SHP77 treated with DMSO at 0.1 percent for 48 hours (cell line): ENCODE measurements around the gene CACNA1B.

Source experiments
- DNase-seq: peaks from one replicate; lab custom pipeline; 2025; lab: John Stamatoyannopoulos, UW

CACNA1B gene

DNA sequence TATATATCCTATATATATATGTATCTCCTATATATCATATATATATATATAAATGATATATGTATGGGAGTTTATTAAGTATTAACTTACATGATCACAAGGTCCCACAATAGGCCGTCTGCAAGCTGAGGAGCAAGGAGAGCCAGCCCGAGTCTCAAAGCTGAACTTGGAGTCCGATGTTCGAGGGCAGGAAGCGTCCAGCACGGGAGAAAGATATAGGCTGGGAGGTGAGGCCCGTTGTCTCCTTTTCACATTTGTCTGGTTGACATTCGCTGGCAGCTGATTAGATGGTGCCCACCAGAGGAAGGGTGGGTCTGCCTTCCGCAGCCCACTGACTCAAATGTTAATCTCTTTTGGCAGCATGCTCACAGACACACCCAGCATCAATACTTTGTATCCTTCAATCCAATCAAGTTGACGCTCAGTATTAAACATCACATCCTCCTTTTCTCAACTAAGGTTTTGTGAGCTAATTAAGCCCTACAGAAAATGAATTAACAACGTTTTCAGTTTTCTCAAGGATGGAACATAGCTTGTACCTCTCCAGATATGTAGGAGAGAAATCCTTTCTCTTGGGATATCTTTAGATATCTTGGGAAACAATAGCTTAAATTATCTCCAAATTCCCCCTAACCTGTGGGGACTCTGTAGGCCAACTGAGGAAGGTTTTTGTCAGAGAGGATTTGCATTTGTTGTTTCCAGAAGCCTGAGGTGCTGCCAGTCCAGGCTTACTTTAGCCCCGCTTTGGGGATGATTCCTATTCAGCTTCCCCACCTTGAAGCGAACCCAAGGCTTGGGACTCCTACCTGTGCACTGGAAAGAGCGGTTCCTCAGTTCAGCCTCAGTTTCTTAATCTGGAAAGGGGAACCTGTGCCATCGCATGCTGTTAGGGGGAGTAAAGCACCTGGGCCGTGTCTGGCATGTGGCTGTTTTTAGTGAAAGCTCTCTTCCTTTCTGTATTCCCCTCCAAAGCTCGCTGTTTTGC, 163.2 kb downstream of the CACNA1B start:
- no peak for DNase-seq

- no peak for DNase-seq
Observed at GRCh38 chr9:138042146-138042545, 164.6 kb downstream of the CACNA1B start.

DNA sequence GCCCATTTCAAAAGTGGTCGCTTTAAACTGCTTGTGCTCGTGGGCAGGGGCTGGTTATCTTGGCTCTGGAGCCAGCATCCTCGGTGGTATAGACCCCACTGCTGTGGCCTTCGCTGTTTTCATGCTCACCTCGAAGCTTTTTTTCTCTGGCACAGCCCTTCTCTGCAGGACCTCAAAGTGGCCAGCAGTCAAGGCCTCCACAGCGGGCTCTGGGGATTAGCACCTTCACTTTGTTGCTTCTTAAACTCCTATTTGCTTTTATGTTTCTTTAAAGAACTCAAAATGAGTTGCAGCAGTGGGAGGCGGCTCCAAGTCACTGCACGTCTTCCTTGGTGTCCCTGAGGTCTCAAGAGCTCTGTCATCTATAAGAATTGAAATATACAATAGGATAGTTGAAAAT, 165.1 kb downstream of the CACNA1B start:
- no peak for DNase-seq

- no peak for DNase-seq
Observed at GRCh38 chr9:138043061-138043410, 165.5 kb downstream of the CACNA1B start.

DNA sequence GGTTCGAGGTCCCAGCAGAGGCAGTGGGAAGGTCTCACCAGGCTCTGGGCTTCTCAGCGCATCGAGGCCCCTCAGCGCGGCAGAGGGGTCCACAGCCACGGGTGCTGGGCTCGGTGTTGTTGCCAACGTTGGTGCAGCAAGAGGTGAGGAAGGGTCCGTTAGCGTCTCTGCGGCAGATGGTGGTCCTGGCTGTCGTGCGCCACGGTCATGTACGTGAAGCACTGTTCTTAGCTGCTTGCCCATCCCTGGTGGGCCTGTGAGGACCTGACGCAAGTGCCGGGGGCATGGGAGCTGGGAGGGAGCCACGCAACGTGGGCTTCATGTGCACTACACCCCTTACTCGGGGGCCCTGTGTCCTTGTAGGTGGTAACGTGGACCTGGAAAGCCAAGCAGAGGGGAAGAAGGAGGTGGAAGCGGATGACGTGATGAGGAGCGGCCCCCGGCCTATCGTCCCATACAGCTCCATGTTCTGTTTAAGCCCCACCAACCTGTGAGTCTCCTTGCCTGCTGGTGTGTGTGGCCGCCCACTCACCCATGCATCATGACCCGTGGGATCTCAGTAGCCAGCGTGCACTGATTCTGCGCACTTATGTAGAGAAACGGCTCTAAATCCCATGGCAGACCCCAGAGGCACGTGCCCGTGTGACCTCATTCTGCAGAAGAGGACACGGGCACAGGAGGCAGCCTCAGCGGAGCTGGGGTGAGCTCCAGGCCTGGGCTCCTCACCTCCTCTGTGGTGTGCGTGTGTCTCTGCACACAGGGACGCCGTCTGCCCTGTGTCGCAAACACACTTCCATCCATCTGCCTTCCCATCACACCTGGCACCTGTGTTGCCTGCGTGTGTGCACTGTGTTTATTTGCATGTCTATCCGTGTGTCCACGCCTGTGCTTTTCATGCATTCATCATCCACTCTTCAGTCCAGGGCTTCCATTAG, 166.1 kb downstream of the CACNA1B start:
- no peak for DNase-seq

DNA sequence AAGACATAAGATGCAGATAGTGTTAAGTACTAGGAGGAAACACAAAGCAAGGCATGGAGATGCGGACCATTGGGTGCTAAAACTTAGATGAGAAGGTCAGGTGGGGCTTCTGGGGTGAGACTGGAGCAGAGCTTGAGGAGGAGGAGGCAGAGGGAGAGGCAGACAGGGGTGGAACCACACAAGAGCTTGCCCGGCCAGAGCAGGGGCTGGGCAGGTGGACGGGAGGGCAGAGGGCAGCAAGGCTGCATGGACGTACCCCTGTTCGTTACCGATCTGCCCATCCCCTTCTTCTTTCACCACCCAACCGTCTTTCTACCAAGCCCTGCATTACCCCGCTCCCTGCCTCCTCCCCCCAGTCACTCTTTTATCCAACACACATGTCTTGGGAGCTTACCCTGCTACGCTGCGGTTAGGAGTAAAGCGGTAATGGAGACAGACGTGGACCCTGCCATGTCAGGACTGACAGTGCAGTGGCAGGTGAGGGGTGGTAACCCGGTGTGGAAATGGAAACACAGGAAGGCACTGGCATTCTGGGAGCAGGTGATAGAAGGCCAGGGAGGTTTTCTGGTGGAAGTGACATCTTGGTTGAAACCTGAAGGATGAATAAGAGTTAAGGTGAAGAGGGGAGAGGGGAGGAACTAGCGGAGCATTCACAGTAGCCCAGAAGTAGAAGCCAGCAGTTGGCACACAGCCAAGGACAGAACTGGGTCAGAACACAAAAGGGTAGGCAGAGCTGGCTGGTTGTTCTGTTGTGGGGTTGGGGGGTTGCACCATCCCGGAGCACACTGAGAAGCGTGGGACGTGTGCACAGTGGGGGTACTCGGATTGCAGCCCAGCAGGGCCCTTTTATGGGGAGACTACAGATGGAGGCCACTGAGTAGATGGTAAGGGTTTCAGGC, 167.2 kb downstream of the CACNA1B start:
- no peak for DNase-seq

- no peak for DNase-seq
Observed at GRCh38 chr9:138045541-138046490, 168.2 kb downstream of the CACNA1B start.

DNA sequence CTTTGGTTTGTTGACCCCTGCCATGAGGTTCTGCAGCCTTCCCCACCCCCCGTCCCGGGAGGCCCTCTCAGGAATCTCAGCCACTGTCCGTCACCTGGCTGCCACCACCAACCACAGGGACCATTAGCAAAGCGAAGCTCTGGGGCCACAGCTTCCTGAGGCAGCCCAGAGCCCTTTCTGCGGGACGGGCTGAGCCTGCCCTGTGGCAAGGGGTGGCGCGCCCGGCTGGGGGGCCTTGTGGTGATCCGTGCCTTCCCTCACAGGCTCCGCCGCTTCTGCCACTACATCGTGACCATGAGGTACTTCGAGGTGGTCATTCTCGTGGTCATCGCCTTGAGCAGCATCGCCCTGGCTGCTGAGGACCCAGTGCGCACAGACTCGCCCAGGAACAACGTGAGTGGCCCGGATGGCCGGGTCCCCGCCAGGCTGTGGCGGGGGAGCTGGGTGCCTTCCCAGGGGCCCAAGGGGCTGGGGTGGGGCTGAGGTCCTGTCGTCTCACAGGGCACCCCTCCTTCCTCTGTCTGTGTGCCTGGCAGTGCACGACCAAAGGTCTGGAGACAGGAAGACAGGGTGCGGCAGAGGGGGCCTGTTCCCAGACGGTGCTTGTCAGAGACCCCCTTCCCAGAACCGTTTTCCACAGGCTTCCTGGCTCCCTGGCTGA, 169.2 kb downstream of the CACNA1B start:
- DNase-seq = no peak

GRCh38 chr9:138047469-138048040, 170.0 kb downstream of the CACNA1B start:
- DNase-seq = no peak

- DNase-seq = no peak
Observed at GRCh38 chr9:138048184-138048583, 170.6 kb downstream of the CACNA1B start.

GRCh38 chr9:138049085-138049778, 171.7 kb downstream of the CACNA1B start:
- no peak for DNase-seq

DNA sequence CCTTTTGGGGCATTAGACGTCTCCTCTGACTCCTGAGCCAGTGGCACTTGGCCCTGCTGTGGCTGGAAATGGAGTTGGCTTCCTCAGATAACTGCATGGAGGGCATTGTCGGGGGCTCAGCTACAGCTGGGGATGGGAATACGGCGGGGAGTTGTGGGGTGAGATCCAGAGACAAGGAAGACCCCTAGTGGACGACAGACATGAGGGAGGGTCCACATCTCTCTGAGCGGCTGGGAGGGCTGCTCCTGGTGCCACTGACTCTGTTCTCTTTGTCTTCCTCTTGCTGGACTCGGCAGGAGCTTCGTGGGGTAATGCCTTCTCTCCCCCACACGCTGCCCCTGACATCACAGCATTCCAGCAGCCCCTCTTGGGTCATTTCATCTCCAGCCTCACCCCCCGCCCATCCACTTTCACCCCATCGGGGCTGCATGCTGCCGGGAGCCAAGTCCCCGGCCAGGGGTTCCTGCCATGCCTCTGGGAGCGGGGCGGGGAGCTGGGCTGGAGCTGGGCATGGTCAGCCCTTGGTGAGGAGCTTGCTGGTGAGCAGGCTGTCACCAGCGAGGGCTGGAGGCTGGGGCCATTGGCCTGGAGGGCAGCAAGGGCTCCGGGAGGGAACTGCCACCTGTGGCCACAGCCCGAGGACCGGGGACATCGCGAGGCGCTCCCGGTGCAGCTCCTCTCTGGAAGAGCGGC, 172.3 kb downstream of the CACNA1B start:
- DNase-seq = no peak

DNA sequence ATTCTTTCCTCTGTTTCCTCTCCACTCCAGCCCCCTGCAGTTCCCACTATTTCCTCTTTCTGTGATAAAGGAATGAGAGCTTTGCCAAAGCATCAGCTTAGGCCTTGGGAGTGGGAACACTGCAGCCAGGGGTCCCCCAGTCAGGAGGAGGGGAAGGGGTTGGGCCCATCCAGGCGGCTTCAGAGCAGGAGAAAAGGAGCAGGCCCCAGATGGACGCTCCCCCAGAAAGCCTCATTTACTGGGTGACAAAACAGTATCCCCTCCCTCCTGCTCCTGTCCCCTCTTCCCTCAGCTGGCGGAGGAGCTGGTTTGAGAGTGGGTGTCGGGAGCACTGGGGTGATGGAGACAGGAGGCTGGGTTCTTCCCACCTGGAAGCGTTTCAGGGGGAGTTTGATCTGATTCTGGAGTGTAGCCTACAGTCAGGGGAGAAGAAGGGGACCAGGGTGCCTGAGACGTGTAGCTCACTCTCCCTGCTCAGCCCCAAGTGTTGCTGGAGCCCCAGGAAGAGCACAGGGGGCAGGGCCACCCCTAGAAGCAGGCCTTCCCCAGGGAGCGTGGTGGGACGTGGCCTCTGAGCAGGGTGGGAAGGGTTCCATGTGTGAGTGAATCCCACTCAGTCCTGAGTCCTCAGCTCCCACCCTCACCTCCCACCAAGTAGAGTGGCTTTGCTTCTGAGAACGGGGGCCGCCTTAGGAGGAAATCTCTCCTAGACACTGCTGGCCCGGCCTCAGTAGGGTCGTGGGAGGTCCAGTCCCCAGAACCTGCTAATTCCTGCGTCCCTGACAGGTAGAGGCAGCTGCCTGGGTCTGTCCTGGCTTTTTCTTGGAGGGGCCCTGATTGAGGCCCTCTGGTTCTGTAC, 173.1 kb downstream of the CACNA1B start:
- no peak for DNase-seq

DNA sequence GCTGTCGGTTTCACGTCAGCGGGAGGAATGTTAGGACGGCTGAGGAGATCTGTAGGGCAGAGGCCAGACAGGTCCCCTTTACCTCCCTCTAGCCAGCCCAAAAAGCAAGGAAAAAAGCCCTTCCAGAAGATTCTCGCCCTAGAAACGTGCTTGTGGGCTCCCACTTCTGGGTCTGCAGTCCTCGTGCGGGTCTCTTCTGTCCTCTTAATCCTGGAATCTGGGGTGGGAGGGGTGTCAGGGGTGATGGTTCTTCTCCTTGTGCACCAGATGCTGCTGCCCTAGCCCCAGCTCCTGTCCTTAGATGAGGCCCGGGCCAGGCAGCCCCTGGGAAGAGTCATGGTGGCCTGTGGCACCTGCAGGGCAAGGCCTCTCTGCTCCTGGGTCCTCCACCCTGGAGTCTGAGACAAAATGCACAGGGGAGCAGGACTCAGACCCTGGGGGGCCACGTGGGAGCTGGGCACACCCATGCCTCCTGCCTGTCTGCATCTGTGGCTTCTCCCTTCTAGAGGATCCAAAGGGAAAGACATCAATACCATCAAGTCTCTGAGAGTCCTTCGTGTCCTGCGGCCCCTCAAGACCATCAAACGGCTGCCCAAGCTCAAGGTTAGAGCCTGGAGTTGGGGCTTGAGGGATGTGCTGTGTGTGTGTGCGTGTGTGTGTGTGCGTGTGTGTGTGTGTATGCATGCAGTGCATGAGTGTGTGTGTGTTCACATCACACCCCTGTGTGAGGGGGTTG, 174.2 kb downstream of the CACNA1B start:
- no peak for DNase-seq

DNA sequence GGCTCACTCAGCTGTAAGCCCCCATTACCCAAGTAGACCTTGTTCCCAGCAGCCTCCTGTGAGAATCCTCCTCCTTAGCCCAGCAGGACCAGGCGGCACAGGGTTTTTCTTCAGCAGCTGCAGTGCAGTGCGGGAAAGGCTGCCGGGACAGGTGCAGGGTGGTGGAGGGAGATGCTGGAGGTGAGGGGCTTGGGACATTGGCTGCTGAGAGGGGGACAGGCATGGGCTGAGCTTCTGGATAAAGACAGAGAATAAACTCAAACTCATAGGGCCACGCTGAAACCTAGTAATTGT, 174.7 kb downstream of the CACNA1B start:
- DNase-seq = no peak

- no peak for DNase-seq
Observed at GRCh38 chr9:138052635-138053320, 175.2 kb downstream of the CACNA1B start.
